SH-SY5Y (cell line): ENCODE results near the gene FAM83B.

Source experiments
- GATA2 ChIP-seq: IDR thresholded peaks from 2 replicates; pipeline ENCODE4 v1.6.1; 2011; ENCODE audit warnings: mild to moderate bottlenecking, low read depth, low read length
- GATA3 ChIP-seq: IDR thresholded peaks from 2 replicates; pipeline ENCODE4 v1.6.1; 2011; ENCODE audit warnings: low read depth, mild to moderate bottlenecking, low read length, moderate library complexity

- TF ChIP-seq GATA2 (no peak), GATA3 (no peak)
Measured at GRCh38 chr6:54873599-54873998, 27.0 kb downstream of the FAM83B start.
